Globus pallidus (tissue), 1 donor: ENCODE results near the gene TGM6.

Source experiments
- DNase-seq: peaks from one replicate; pipeline ENCODE4 v3.0.0-alpha.2; 2015; ENCODE audit warnings: low spot score

TGM6 gene

DNA sequence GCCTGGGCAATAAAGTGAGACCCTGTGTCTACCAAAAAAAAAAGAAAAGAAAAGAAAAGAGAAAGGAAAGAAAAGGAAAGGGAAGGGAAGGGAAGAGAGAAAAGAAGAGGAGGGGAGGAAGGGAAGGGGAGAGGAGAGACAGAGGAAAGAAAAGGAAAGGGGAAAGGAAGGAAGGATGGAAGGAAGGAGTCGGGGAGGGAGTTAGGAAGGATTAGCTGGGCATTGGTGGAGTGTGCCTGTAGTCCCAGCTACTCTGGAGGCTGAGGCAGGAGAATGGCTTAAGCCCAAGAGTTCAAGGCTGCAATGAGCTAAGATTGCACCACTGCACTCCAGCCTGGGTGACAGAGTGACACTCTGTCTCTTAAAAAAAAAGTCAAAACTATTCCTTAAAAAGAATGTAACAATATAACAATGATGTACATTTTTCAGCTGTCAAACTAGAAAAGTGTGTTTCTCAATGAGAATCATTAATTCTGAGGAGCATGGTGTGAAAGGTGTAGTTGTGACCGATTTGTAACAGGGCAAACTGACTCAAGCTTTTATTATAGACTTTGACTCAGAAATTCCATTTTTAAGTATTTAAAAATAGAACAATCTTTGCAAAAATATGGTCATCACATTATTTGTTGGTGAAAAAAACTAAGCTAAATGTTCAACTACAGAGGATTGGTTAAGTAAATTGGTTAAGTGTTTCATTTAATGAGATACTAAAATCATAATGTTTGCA lies 75.2 kb downstream of the TGM6 start:
- DNase-seq, result no peak

- DNase-seq, result no peak
These were observed 78.3 kb downstream of the TGM6 start for GRCh38 chr20:2458919-2459499.

GRCh38 chr20:2459981-2460751 lies 79.5 kb downstream of the TGM6 start:
- DNase-seq, result no peak

DNA sequence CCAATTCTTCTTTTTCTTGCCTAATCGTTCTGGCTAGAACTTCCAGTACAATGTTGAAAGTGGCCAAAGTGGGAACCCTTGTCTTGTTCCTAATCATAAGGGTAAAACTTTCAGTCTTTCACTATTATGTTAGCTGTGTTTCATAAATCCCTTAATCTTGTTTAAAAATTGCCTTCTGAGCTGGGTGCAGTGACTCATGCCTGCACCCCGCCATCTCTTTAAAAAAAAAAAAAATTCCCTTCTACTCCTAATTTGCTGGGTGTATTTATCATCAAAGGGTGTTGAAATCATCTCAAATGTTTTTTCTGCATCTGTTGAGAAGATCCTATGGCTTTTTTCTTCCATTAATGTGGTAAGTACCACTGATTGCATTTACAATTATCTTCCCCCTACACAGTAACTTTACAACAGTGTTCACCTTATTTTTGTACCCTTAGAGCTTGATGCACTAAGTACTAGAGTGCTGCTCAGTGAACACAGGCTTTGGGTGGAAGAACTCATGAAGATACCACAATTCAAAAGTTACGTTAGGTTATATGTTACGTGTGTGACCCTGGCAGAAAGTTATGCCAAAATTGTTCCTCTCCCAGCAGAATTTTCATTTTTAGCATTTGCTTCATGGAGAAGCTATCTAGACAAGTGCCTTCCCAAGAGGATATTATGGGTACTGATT lies 80.2 kb downstream of the TGM6 start:
- DNase-seq, result no peak

GRCh38 chr20:2462484-2462883 lies 81.8 kb downstream of the TGM6 start:
- DNase-seq, result no peak

DNA sequence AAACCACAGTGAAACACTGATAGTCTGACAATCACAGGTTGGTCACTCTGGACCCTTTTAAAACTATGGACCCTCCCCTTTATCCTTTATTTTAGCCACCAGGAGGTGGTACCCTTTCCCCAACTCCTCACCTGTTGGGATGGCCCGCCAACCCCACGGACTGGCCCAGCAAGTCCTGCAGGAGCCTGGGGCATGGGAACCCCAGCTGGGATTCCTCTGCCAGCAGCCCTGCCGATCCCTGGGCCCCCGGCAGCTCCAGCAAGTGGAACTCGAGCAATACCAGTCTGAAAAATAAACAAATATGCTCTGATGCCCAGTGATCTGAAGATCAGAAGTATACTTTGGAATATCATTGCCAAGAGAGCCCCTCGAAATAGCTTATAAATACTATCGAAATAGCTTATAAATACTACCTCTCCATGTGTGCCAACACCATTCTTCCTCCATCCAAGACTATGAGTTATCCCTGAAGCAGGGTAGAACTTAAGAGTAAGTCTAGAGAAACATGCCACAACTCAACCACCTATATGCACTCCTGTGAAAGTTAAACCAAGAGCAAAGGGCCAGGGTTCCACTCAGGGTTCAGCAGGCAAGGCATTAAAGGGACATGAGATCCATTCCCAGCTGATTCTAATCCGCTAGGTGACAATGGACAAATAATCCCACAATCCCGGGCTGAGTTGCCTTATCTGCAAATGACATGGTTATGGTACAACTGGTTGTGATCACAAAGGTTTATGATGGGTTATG lies 83.1 kb downstream of the TGM6 start:
- DNase-seq, result no peak

GRCh38 chr20:2465100-2465499 lies 84.4 kb downstream of the TGM6 start:
- DNase-seq, result no peak

GRCh38 chr20:2467412-2467811 lies 86.7 kb downstream of the TGM6 start:
- no peak for DNase-seq

DNA sequence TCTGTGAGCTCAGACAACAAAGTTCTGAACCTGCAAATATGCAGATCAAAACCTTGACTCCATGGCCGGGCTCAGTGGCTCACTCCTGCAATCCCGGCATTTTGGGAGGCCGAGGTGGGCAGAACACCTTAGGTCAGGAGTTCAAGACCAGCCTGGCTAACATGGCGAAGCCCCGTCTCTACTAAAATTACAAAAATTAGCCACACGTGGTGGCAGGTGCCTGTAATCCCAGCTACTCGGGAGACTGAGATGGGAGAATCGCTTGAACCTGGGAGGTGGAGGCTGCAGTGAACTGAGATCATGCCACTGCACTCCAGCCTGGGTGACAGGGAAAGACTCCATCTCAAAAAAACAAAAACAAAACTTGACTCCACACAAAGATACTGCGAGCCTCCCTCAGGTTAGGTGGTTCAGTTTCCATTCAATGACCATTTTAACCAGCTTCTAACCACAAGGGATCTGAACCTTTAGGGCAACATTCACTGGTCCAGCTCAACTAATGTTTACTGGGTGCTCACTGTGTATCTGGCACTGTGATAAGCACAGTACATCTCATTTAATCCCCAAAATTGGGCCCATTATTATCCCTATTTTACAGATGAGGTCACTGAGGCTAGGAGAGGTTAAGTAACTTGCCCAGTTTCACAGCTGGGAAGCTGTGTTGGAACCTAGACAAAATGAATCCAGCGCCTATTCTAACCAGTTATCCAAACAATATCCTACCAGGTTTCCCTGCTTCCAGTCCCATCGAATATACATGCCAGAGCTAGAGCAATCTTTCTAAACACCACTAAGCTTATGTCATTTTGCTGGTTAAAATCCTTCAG lies 88.1 kb downstream of the TGM6 start:
- DNase-seq, result no peak

DNA sequence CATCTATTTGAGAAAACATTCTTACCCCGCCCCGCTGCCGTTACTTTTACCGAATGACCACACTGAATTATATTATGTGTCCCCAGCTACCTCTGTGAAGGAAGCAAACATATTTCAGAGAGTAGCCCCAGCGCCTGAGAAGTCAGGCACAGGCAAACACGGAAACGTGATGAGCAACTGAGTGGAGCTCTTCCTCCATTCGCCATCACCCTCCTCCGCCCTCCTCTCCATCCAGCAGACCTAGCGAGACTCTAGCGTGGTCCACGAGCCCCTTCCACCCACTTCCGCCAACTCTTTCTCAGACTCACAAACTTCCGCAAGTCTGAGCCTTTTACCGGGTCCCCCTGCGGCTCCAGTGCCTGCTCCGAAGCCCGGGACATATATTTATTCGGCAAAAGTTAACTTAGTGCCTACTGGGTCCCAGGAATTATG lies 89.3 kb downstream of the TGM6 start:
- DNase-seq, result no peak

- peak; percentile 99 for DNase-seq
These were observed 89.9 kb downstream of the TGM6 start, which contains the start of gene SNRPB for GRCh38 chr20:2470423-2471193. Gene SNRPB (minus strand): TSS chr20:2470789. CDS start chr20:2470690, 99 bp downstream.

DNA sequence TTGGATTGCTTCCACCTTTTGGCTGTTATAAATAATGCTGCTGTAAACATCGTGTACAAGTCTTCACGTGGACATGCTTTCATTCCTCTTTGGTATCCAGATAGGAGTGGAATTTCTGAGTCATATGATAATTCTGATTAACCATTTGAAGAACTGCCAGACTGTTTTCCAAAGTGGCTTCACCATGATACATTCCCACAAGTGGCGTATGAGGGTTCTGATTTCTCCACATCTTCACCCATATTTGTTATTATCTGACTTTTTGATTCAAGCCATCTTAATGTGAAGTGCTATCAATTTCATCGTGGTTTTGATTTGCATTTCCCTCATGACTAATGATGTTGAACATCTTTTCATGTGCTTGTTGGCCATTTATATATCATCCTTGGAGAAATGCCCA lies 92.8 kb downstream of the TGM6 start:
- no peak for DNase-seq

DNA sequence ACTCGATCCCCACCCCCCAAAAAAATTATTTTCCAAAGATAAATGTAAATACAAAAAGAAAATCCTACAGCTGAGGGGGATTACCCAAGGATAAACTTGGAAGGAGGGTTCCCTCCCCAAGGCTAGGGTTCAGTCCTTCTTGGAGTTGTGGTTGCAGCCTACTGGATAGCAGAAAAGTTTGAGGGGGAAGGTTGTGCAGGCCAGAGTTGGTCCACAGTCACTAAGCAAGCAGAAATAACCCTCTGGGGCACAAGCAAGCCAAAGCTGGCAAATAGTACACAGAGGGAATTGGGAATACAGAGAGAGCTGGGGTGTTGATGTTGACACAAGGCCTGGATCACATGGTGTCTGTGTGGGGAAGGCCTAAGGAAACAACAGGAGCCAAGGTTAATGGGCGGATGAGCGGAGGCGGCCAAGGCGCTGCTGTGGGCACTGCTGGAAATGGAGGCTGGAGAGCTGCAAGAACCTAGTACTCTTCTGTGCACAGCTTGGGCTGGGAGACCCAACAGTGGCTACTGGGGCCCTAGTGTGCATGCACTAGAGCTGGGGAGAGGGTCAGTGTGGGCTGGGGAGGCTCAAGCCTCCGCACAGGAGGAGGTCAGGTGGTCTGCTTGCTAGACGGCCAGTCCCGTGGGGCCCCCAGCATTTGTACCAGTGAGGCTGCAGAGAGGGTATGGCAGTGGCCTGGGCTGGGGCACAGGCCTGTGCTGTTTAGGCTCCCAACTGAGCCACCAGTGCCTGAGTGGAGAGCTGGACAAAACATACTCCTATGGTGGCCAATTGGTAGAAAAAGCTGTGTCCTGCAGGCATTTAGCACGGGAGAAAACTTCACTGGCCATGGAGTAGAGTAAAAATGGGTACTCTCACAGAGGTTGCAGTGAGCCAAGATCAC lies 95.4 kb downstream of the TGM6 start:
- no peak for DNase-seq

DNA sequence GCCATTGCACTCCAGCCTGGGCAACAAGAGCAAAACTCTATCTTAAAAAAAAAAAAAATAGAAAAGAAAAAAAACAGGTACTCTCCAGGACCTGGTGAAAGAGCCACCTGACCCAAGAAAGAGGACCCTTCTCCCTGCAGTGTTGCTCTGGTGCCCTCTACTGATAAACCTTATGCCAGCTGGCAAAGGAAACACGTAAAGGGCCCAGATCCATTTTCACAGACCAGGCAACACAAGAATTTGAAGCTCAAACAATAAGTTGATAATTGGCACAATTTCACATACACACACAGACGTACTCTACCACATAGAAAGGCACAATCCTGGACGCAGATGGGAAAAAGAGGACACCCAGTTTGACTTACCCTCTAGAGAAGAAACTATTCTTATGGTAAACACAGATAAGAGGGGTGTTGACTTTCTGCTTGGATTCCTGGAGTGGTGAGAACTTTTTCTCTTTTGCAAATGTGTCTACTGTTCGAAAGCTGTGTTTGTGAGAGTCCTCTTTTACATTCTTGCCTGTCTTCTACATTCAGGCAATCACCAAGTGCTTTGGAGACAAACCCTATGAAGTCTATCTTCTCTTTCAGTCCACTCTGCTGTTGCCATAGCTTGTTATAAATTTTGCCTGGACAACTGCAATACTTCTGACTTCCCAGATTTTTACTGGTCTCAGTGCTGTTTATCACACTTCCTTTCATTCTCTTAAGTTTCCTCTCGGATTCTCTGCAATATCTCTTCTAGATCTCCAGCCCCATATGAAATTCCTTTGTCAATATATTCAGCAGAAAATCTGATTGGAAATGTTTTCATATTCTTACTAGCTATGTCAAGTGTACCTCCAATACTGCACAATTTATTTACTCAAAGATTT lies 96.3 kb downstream of the TGM6 start:
- no peak for DNase-seq

DNA sequence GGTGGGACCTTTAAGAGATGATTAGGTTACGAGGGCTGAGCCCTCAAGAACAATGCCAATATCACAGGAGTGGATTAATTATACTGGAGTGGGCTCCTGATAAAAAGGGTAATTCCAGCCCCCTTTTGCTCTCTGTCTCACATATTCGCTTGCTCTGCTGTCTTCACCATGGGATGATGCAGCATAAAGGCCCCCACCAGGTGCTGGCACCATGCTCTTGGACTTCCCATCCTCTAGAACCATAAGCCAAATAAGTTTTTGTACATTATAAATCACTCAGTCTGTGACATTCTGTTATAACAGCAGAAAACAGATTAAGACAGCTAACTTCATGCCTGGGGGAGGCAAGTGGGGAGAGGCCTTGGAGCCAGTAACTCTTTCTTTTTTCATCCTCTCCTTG lies 99.7 kb downstream of the TGM6 start:
- DNase-seq, result no peak
